HG03196 (cell line): ENCODE data around the gene ANO10.

ENCODE experiments used
- ATAC-seq: cut with Tn5 transposase; IDR thresholded peaks from one replicate; pipeline ENCODE4 v1.9.1; 2021; ENCODE audit not compliant: unreplicated experiment

The ANO10 gene

DNA sequence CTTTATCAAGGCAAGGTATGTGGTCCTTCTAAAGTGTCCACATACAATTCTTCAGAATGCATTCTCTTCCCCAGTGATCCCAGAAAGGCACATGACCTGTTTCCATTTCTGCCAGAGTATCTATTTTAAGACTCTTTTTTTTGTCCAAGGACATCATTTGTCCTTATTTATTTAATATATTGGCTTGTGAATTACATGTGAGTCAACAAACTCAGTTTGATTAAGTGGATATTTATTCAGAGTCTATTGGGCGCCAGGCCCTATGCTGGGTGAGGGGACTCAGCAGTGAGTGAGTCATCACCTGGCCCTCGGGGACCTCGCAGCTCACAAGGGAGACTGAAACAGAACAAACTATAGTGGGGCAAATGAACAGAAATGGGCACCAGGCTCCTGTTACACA, 198.7 kb downstream of the ANO10 start:
- ATAC-seq = no peak

DNA sequence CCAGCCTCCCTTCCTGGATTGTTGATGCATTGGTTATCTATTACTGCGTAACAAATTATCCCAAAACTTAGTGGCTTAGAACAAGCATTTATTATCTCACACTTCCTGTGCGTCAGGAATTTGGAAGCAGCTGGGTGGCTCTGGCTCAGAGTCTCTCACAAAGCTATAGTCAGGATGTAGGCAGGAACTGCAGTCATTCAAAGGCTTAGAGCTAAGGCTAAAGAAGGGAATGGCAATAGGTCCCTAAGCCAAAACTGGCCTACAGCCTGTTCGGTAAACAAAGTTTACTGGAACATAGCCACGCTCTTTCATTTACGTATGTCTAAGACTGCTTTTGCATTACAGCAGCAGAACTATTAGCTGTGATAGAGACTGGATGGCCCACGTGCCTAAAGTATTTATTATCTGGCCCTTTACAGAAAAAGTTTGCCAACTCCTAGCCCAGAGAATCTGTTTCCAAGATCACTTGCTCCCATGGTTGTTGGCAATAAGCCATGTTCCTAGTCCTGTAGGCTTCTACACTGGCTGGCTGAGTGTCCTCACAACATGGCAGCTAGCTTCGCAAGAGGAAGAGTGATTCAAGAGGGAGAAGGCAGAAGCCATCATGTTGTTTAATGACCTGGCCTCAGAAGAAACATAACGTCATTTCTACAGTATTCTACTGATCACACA, 203.1 kb downstream of the ANO10 start:
- ATAC-seq = no peak

DNA sequence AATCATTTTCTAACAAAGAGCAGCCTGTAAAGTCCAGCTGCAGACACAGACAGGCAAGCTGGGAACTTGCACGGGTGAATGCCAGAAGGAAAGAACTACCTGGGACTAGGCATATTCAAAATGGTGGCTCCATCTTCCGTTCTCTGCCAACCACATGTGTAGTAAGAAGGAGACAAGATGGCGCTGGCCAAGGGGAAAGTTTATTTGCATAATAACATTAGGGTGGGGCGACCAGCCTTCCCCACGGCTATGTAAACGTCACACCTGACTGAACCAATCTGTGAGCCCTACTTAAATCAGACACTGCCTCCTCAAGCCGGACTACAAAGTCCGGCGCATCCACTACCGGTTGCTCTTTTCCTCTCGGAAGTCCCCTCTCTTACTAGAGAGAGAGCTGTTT, 204.7 kb downstream of the ANO10 start:
- ATAC-seq = no peak

DNA sequence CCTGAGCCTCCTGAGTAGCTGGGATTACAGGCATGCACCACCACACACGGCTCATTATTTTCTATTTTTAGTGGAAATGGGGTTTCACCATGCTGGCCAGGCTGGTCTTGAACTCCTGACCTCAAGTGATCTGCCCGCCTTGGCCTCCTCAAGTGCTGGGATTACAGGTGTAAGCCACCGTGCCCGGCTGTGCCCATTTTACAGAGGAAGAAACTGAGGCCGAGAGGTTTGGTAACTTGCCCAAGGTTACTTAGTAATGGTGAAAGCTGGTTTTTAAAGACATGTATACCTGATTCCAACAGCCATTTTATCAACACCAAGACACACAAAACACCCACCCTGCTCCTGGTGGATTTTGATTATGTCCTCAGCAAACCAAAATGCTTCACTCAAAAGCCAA, 206.7 kb downstream of the ANO10 start:
- ATAC-seq = no peak

DNA sequence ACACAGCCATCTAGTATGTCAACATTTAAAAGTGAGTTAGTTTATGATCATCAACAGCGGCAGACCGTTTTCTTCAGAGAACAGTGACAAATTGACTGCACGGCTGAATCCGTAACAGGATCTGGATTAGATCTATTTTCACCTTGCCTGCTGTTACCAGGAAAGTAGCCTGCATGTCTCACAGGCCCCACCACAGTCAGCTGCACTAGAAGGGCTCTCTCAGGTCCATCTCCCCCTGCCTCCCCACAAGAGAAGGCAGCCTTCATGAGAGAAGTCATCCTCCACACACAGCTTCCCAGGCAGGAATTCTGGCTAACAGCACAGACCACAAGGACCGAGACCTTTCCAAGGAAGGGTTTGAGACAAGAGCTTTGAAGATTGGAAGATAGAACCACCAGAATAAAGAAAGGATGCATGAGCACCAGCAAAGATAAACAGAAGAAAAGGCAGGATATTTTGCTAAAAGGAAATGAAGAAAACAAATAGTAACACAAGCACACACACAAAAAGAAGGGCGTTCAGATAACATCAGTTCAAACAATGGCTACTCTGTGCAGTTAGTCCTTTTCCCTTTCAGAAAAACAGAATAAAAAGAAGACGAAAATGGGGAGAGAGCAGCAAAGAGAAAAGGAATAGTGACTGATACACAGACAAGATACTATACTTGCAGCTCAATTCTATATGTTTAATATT, 208.0 kb downstream of the ANO10 start:
- no peak for ATAC-seq

DNA sequence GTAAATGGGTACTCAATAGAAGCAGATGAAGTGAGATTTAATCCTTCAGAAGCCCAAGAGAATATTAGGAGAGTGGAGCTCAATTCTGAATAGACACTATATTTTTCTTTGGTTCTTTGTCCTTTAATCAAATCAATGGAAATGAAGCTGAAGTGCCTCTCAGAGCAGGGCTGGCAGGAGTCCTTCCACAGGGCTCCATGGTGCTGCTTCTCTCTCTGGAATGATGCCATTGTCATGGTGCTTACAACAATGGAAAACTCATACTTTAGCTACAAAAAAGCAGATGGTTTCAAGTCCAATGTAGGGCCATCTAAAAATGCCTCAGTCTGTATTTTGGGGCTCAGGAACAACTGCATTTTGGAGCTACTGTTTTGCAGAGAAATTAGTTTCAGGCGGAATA, 210.4 kb downstream of the ANO10 start:
- ATAC-seq = no peak

DNA sequence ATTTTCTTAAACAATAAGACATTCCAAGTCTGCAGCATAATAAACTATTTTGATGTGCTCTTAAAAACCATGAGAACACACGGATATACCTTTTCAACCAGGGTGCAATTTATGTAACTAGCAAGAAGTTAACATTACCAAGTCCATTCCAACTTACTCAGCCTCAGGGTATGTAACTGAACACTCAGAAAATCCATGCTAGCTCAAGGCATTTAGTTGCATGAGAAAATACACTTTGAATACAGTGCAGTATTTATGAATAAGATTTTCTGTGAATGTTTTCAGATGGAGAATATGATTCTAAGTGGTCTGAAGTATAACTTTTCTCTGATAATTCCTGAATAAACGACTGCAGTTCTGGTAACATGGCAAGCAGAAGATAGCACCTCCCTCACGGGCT, 211.2 kb downstream of the ANO10 start:
- ATAC-seq = no peak

DNA sequence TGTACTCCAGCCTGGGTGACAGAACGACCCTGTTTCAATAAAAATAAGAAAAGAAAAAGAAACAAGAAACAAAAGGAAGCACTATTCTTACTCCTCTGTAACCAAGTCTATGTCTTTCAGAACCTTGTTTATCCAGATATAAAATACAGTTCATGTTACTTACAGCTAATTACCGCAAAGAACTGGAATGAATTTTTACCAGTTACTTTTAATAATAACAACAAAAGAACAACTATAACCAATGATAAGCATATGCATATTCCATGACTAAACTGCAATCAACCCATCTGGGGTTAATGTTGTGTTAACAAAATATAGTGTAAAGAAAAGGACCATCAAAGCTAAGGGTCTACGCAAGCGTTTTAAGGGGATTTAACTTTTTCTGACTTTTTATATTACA, 212.3 kb downstream of the ANO10 start:
- no peak for ATAC-seq

DNA sequence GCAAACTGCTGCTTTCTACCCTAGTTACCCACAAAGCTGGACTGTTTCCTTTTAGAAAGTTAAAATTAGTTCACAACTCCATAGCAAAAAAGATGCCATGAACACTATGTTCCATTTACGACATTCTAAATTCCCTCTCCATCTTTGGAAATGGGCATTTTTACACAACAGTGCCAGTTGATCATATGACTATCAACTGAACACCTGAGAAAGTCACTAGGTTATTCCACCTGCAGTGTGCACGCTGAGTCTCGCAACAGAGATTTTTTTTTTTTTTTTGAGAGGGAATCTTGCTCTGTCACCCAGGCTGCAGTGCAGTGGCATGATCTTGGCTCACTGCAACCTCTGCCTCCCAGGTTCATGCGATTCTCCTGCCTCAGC, 215.2 kb downstream of the ANO10 start:
- ATAC-seq = no peak

DNA sequence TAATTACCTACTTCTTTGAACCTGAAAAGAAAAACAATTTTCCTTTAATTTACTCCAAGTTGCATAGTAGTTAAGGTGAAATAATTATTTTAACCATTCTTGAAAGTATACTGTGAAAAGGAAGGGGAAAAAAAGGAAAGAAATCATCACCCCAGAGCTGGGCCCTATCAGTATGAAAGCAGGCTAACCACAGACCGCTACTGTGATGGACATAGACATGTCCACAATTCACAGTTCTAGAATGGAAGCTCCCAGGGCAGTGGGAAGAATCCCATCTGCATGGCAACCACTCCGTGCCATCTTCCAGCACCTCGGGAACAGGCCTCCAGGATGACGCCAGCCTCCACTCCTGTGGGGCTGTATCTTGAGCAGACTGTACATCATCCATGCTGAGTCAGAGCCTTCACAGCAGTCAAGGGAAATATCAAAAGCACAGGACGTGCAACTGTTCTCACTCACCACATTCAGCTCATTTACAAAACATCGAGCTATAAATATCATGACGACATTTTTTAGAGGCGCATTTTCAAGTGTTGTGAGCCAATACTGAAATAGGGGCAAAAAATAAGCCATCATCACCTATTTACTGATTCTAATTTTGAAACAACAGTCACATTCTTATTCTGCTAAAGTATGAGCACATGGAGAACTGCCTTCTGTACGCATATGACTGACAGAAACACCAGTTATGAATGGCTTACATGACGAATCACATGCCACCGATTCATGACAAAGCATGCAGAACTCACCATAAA, 215.7 kb downstream of the ANO10 start:
- ATAC-seq = no peak

DNA sequence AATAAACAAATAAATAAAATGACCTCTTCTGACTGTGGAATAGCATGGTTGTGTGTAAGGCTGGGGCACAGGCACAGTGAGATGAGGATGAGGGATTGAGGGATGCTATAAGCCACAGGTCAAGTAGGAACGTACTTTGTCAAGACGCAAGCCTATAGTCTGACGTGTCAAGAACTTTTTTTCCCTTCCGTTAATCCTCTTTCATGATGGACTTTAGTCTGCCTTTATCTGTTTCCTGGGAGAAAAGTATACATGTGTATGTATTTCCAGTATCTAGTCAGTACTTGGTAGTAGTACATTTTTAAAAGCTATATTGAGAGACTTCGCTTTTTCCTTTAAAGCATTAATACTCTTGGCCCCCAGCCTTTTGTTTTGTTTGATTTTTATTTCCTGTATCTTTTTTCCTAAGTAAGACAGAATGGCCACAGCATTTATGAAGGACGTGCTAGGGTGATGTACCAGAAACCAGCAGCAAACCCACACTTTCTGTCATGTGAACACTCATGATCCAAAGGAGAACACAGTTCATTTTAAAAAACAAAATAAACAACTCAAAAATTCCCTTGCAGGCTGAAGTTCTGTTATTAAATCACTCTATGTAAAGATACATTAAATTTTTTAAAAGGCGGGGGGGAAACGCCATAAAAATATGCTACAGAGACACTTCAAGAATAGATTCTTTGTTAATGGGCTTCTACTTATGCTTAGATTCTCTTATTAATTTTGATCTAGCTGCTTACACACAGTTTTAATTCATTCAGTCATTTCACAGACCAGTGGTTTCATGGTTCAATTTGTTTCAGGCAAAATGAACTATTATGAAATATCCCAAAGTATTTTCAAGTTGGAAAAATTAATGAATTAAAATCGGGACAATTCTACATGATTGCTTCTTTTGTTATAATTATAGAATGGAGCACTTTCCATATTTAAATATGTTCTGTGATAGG, 220.8 kb downstream of the ANO10 start:
- no peak for ATAC-seq

DNA sequence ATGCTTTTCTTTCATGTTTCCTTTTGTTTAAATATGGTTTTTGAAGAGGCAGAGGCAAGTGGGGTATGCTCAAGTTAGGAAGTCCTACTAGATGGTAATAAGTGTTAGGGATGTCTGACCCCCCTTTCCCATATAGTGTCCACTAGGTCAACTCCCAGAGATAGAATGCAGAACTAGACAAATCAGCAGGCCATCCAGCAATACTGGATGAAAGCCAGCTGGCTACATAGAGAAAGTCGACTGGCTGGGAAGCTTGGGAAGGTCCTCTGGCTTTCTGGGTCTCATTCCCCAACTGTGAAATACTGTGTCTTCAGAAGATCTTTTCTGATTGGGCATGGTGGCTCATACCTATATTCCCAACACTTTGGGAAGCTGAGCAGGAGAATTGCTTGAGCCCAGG, 221.6 kb downstream of the ANO10 start:
- ATAC-seq = no peak

DNA sequence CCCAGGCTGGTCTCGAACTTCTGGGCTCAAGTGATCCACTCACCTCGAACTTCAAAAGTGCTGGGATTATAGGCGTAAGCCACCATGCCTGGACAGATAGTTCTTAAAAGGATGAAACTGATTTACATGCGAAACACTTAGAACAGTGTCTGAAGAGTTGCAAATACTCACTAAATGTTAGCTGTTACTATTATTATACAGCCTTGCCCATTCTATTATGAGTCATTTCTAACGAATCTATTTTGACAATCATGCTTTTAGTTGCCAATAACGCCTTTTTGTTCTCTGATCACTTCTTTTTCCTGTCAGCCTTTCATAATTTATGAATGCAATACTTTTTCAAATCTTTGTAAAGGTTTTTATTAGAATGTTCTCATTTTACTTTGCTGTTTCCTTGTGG, 222.8 kb downstream of the ANO10 start:
- no peak for ATAC-seq

DNA sequence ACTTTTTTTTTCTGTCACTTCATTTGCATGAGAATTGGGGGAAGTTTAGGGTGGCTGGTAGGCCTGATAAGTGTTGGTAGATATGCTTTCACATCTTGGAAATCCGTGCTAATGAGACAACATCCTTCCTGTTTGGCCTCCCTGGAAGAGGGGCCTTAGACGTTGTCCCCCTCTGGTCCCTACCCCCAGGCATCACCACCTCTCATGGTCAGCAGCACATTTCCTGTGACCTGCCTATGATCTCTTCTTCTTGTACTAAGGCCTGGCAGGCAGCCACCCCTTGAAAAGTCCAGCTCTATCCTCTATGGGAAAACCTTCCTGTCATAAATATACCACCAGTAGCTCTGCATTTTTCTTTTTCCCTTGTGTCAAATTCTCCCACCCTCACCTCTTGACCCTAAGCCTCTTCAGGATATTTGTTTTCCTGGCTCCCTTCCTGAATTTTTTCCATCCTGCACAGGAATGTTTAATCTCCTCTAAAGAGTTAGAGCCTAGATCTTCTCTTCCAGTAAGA, 227.7 kb downstream of the ANO10 start:
- no peak for ATAC-seq

DNA sequence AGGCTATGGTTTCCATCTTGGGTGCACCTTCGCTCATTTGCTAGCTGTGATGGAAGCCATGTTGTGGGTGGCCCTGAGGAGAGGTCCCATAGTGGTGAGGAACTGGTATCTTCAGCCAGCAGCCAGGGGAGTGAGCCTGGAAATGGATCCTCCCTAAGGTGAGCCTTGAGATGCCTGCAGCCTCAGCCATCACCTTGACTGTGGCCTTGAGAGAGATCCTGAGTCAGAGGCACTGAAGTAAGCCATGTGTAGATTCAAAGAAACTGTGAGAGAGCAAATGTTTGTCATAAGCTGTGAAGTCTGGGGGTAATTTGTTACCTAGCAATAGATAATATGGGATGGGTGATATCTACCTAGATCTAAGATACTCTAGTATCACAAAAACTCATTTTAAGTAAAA, 230.2 kb downstream of the ANO10 start:
- no peak for ATAC-seq

DNA sequence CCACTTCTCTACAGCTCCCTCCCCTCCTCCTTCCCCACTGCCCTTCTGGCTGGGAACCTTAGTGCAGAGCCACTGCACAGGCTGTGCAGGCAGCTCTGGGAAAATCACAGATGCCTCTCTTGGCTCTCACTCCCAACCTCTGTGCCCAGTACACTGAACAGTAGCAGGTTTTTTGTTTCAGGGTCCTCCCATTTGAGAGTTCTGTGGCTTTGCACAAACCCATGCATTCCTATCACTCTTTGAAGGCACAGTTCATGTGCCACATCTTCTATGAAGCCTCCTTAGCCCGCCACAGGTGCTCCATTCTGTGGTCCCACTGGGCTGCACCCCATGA, 231.6 kb downstream of the ANO10 start:
- no peak for ATAC-seq

DNA sequence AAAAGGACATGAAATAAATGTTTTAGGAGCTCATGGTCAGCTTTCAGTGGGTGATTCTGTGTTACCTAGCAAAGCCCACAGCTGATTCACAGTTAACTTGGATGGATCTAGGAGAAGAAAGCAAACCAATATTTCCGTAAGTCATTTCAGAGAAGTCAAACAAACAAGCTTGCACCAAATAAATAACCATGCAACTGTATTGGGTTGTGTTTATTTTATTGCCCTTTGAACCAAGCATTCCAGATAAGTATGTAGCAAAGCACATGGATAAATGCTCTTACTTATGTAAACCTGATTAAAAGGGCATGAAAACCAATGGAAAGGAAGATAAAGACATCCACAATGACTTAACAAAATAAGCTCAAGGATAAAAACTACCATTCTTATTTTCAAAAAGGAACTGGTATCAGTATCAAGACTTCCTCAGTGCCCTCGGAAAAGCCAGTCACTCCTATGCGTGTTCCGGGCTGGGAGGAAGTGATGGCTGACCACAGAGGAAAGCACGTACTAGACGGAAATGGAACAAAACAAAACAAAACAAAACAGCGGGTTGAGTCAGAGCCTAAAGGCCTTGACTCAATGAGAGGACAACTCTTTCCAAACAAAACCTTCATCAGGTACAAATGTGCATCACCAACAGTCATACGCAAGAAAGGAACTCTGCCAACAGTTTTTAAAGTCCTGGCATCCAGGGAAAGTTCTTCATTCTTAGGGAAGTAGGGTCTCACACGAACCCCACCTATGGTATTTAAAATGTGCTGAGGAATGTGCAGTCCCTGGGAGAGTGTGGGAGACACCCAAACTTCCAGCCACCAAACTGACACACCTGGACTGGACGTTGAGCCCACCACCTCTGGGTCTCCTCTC, 232.2 kb downstream of the ANO10 start:
- no peak for ATAC-seq

DNA sequence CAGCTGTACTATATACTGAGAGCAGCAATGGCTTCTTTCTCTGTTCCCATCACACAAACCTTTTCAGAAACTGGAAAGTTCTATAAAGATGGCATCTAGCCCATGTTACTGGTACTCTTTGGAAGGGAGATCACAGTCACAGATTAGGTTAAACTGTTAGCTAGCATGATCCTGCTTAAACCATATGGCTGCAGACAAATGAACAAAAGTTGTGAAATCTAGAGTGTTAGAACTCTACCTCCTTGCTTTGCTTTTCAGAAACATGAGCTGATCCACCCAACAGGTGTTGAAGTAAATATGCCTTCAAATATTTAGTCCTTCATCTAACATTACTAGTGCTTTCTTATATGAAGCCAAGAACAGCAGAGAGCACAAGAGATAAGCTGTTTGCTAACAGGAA, 232.9 kb downstream of the ANO10 start:
- ATAC-seq = no peak

DNA sequence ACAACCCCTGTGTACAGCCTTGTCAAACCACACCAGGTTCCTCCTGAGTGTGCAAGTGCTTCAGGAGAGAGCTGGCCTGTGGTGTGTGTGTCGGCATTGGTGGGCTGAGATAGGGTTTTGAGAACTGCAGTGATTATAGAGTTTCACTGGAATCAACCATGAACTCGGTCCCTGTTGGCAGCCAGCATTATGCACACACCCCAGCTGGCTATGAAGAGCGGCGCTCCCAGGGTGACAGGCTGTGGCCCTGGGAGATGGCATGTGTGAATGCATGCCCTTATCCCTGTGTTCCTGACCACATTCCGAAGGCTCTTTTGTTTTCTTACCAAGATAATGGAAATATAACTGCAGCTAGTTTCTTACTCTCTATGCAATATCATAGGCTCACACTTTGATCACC, 233.6 kb downstream of the ANO10 start:
- ATAC-seq = no peak

DNA sequence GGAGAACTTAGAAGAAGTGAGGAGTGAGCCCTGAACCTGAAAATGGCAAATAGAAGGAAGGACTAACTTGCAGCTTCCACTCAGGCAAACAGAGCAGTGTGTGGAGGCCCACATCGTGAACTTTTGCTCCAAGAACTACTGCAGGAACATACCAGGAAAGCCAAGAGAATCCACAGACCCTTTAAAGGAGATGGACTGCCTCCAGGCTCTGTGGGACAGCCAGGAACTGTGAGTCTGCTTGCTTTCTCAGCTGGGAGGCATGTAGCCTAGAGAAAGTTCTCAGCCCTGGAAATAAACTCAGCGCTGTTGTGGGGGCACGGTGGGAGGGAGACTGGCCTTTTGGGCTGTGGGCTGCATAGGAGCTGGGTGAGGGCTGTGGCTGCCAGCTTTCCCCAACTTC, 242.5 kb downstream of the ANO10 start:
- no peak for ATAC-seq
